ENCODE results near the gene SNX6. TPM values are rescaled to one million over a fixed set of nuclear protein-coding genes. Genes with fewer than 3 reads are reported as not detected.
A peak's percentile ranks its signal among the peaks of the same experiment; 100 is the strongest.
"Not testable (repeated sequence)": the region's sequence is repeated elsewhere in the genome, so short reads cannot be mapped to it uniquely, and the experiment has no call there.

SNX6 gene
- 10 to 100 TPM; 78.3 to 81.8 TPM for total RNA-seq

DNA sequence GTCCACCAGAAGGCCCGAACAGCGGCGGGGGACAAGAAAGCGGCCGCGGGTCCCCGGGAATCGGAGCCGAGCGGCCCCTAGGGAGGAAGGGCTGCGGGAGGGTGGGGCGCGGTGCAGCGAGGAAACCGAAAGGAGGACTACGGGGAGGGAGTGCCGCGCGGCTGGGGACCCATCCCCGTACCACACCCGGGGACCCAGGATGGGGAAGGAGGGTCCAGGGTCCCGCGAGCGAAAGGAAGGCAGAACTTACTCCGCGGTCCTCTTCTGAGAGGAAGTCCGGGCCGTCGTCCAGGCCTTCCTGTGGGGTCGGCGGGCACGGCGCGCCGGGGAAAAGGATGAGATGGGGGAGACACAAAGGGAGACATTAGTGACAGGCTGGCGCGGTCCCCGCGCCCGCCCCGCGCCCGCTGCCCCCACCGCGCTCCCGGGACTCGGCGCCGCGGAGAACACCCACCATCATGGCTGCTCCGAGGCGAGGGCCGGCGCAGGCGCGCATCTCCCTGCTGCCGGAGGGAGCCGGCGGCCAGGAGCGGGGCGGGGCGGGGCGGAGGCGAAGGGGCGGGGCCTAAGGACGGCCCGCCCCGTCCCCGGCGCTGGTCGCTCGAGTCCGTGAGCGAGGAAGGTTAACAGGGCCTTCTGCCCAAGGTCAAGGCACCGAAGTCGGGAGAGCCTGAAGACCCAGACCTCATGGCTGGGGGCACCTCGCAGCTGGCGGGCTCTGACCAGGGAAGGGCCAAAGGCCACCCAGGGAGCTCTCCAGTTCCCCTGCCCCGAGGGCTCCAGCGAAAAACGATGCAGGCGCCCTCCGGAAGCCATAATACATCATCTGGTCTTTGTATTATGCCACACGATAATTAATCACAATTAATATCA lies at the start of gene SNX6:
Gene SNX6, minus strand, starts transcription at position 492 of the 873 bp plus-strand sequence. Its CDS starts 32 bp downstream, at position 460.
- peak within 1 kb of the TSS; percentile 92 for H3K4me3 Mint-ChIP-seq
- no peaks in the 10 kb centered on the region for H3K9me3 Mint-ChIP-seq
- H3K27ac Mint-ChIP-seq, result peak within 1 kb of the TSS; percentile 93
- peak; percentile 88 for DNase-seq
- peak; percentile 93 for ATAC-seq (ENCODE audit: low read depth)
- H3K36me3 Mint-ChIP-seq, result peaks cover 8% of the 10 kb centered on the region
- peaks cover 22% of the 10 kb centered on the region for H3K4me1 Mint-ChIP-seq
- POLR2A ChIA-PET, result interaction anchor here (0.8 to 1.3 kb wide), 5 partner anchors 9 to 84 kb away, joined by 3 to 5 read pairs (median 4); no protein-coding TSS in a partner anchor
- peaks cover 9% of the 10 kb centered on the region for H3K27me3 Mint-ChIP-seq

DNA sequence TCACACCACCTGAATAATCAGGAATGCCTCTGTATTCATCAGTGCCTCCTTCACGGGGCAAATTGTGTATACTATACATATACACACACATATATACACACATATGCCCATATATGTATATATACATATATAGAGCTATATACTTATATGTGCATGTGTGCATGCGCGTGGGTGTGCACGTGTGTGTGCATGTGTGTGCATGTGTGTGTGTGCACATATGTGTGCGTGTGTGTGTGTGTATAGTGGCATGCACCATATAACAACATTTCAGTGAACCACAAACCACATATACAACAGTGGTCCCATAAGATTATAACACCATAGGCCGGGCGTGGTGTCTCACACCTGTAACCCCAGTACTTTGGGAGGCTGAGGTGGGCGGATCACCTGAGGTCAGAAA lies 48.8 kb upstream of the SNX6 start:
- Mint-ChIP-seq H3K4me3 (no peak overlapping the region), H3K4me1 (peaks cover 9% of the 10 kb centered on the region), H3K36me3 (no peaks in the 10 kb centered on the region), H3K9me3 (no peaks in the 10 kb centered on the region), H3K27me3 (no peaks in the 10 kb centered on the region), H3K27ac (no peak overlapping the region)
- POLR2A ChIA-PET, result no interaction called here
- ATAC-seq (ENCODE audit: low read depth), result no peak
- no peak for DNase-seq

DNA sequence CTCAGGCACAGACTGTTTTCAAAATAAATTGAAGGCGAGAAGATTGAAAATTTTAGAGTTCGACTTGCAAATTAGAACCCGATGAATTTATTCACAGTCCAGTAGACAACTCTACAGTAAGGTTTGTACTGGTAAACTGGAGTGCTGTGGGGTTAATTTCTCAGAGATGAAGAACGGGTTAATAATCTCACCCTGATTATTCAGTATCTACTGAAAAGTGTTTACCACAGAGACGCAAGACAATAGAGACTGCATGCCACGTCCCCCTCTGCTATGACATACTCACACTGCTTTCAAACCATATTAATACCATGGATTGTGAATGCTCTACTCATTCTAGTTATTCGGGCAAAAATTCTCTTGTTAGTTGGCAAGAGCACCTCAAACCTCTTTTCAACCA lies 48.4 kb upstream of the SNX6 start:
- Mint-ChIP-seq H3K4me3 (no peak overlapping the region), H3K27ac (no peak overlapping the region), H3K27me3 (no peaks in the 10 kb centered on the region), H3K36me3 (no peaks in the 10 kb centered on the region), H3K9me3 (no peaks in the 10 kb centered on the region), H3K4me1 (peaks cover 6% of the 10 kb centered on the region)
- ATAC-seq (ENCODE audit: low read depth) (no peak), DNase-seq (no peak)
- POLR2A ChIA-PET, result no interaction called here

DNA sequence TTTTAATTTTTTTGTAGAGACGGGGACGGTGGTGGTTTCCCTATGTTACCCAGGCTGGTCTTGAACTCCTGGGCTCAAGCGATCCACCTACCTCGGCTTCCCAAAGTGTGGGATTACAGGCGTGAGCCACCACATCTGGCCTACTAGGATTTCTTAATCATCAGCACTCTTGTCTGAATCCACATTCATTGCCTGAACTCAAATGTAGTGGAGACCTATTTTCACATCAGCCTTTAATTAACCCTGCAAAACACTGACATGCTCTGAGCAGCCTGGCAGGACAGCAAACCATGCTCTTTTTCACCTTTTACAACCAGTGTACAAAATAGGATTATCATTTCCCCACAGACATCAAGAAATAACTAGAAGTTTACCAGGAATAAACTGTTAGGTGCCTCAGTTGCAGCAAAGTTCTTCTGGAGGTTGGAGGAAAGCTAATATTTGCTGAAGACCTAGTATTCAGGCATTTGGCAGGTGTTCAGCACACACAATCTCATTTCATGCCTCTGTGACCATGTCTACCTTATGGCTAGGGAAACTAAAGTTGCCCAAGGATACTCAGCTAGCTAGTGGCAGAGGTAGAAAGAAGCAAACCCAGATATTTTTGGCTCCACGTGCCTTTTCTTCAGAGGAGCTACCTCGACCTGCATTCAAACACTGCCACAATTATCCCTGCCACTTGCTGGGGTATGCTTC lies 46.7 kb upstream of the SNX6 start:
- Mint-ChIP-seq H3K4me3 (no peak overlapping the region), H3K4me1 (peaks cover 1% of the 10 kb centered on the region), H3K27me3 (no peaks in the 10 kb centered on the region), H3K36me3 (no peaks in the 10 kb centered on the region), H3K9me3 (no peaks in the 10 kb centered on the region), H3K27ac (no peak overlapping the region)
- POLR2A ChIA-PET, result no interaction called here
- DNase-seq, result no peak
- no peak for ATAC-seq (ENCODE audit: low read depth)

DNA sequence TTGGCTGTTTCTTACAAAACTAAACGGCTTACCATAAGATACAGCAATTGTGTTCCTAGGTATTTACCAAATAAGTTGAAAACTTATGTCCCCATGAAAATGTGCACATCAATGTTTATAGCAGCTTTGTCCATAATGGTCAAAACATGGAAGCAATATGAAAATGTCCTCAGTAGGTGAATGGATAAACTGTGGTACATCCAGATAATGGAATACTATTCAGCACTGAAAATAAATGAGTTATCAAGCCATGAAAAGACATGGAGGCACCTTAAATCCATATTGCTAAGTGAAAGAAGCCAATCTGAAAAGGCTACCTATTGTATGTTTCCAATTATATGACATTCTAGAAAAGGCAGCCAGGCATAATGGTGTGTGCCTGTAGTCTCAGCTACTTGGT lies 43.8 kb upstream of the SNX6 start:
- Mint-ChIP-seq H3K4me3 (no peak overlapping the region), H3K9me3 (no peaks in the 10 kb centered on the region), H3K27me3 (peaks cover 7% of the 10 kb centered on the region), H3K27ac (no peak overlapping the region), H3K36me3 (no peaks in the 10 kb centered on the region), H3K4me1 (peaks cover 1% of the 10 kb centered on the region)
- ATAC-seq (ENCODE audit: low read depth), result no peak
- no peak for DNase-seq
- POLR2A ChIA-PET, result no interaction called here

DNA sequence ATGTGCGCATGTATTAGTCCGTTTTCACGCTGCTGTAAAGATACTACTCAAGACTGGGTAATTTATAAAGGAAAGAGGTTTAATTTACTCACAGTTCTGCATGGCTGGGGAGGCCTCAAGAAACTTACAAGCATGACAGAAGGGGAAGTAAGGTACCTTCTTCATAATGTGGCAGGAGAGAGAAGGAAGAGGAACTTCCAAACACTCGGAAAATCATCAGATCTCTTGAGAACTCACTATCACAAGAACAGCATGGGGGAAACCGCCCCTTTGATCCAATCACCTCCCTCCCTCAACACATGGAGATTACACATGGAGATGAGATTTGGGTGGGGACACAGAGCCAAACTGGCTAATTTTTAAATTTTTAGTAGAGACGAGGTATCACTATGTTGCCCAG lies 41.8 kb upstream of the SNX6 start:
- no peak for DNase-seq
- Mint-ChIP-seq H3K4me3 (no peak overlapping the region), H3K27me3 (peaks cover 7% of the 10 kb centered on the region), H3K36me3 (no peaks in the 10 kb centered on the region), H3K27ac (no peak overlapping the region), H3K4me1 (peaks cover 1% of the 10 kb centered on the region), H3K9me3 (no peaks in the 10 kb centered on the region)
- POLR2A ChIA-PET, result no interaction called here
- no peak for ATAC-seq (ENCODE audit: low read depth)

DNA sequence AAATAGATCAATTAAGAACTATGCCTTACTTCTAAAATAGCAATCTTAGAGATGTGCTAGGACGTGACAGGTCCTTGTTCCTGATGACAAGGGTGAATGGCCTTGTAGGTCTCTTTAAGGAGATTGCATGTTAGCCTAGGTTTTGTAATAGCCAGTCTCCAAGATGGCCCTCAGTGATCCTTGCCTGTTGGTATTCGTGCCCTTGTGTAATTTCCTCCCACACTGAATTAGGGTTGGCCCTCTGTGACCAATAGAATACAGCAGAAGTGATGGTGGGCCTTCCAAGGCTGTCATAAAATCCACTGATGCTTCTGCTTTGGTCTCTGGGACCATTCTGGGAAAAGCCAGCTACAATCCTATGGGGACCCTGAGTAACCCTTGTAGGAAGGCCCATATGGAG lies 38.2 kb upstream of the SNX6 start:
- H3K4me1 Mint-ChIP-seq, result peaks cover 5% of the 10 kb centered on the region
- no peaks in the 10 kb centered on the region for H3K9me3 Mint-ChIP-seq
- H3K36me3 Mint-ChIP-seq, result no peaks in the 10 kb centered on the region
- ATAC-seq (ENCODE audit: low read depth), result no peak
- POLR2A ChIA-PET, result no interaction called here
- no peak overlapping the region for H3K27ac Mint-ChIP-seq
- no peak for DNase-seq
- H3K4me3 Mint-ChIP-seq, result no peak overlapping the region
- H3K27me3 Mint-ChIP-seq, result peaks cover 10% of the 10 kb centered on the region

DNA sequence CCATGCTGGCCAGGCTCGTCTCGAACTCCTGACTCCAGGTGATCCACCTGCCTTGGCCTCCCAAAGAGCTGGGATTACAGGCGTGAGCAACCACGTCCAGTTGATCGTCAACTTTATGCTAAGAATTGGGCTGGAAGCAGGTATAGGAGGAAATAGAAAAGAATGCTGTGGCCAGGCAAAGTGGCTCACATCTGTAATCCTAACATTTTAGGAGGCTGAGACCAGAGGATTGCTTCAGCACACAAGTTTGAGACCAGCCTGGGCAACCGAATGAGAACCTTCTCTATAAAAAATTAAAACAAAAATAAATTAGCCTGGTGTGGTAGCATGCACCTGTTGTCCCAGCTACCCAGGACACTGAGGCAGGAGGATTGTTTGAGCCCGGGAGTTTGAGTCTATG lies 37.1 kb upstream of the SNX6 start:
- Mint-ChIP-seq H3K27ac (no peak overlapping the region), H3K9me3 (no peaks in the 10 kb centered on the region), H3K4me3 (no peak overlapping the region), H3K4me1 (peaks cover 4% of the 10 kb centered on the region), H3K36me3 (no peaks in the 10 kb centered on the region), H3K27me3 (peaks cover 11% of the 10 kb centered on the region)
- DNase-seq (no peak), ATAC-seq (ENCODE audit: low read depth) (no peak)
- POLR2A ChIA-PET, result no interaction called here

DNA sequence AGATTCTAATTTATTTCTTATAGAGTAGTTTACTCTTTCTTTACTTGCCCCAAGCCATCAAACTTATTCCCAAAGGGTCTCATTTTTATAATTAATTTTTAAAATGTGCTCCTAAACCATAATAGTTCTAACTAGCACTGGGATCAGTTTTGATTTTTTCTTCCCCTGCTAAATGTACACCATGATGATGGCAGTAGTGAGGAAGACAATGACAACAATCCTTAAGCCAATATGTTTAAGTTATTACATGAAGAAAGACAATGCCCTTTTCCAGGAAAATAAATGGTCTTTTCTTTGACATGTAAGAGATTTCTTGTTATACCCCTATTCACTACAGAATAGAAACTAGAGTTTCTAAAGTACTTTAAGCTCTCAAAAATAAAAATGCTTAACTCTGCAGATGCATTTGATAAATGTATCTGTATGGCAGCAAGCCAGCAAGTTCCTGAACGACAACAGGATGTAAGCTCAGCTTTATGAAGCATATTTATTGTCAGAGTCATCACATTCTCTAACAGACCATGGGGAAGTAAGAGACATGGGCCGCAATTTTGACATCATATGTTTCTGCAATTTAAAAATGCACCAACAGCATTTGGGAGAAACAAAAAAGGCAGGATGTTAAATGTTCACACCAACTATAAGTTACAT lies 36.0 kb upstream of the SNX6 start:
- DNase-seq, result no peak
- Mint-ChIP-seq H3K4me1 (peaks cover 4% of the 10 kb centered on the region), H3K36me3 (no peaks in the 10 kb centered on the region), H3K9me3 (no peaks in the 10 kb centered on the region), H3K4me3 (no peak overlapping the region), H3K27me3 (peaks cover 14% of the 10 kb centered on the region), H3K27ac (no peak overlapping the region)
- POLR2A ChIA-PET, result no interaction called here
- ATAC-seq (ENCODE audit: low read depth), result no peak

DNA sequence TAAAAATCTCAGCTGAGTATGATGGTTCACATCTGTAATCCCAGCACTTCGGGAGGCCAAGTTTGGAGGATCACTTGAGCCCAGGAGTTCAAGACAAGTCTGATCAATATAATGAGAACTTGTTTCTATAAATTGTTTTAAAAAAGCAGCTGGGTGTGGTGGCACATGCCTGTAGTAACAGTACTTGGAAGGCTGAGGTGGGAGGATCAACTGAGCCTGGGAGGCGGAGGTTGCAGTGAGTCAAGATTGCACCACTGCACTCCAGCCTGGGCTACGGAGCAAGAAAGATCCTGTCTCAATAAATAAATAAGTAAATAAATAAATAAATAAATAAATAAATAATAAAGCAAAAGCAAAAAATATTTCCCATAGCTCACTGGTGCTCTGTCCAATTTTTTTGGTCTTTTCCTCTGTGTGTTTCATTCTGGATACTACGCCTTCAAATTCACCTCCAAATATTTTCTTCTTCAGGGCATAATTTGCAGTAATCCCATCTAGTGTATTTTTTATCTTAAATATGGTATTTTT lies 32.7 kb upstream of the SNX6 start:
- POLR2A ChIA-PET, result no interaction called here
- Mint-ChIP-seq H3K27ac (no peak overlapping the region), H3K9me3 (no peaks in the 10 kb centered on the region), H3K27me3 (peaks cover 7% of the 10 kb centered on the region), H3K36me3 (no peaks in the 10 kb centered on the region), H3K4me3 (no peak overlapping the region), H3K4me1 (peaks cover 4% of the 10 kb centered on the region)
- no peak for ATAC-seq (ENCODE audit: low read depth)
- DNase-seq, result no peak

DNA sequence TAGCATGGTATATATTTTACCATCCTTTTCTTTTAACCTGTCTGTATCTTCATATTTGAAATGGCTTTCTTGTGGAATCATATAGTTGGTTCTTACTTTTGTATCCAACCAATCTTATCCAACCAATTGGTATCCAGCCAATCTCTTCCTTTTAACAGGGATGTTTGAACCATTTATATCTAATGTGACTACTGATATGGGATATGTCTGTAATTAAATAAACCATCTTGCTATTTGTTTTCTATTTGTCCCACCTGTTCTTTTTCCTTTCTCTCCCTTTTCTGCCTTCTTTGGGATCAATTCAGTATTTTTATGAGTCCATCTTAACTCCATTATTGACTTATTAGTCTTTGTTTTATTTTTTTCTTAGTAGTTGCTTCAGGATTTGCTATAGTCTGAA lies 30.8 kb upstream of the SNX6 start:
- Mint-ChIP-seq H3K4me1 (no peaks in the 10 kb centered on the region), H3K27ac (no peak overlapping the region), H3K4me3 (no peak overlapping the region), H3K27me3 (peaks cover 7% of the 10 kb centered on the region), H3K36me3 (no peaks in the 10 kb centered on the region), H3K9me3 (no peaks in the 10 kb centered on the region)
- DNase-seq (no peak), ATAC-seq (ENCODE audit: low read depth) (no peak)
- POLR2A ChIA-PET, result no interaction called here

DNA sequence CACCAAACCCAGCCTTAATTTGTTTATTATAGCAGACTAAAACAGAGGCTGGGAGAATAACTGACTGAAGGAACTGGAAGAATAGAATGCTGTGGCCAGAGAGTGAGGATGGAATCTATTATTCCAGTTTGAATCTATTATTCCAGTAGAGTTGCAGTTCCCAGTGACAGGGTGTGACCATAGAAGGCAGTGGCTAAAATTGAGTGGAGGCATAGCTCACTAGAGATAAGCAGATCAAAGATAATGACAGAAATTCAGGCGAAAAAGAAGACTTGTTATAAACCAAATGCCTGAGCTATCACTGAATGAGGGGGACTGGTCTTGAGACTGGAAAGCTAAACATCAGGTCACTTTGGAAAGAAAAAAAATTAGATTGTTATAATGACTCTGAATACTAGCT lies 26.0 kb upstream of the SNX6 start:
- H3K27ac Mint-ChIP-seq, result no peak overlapping the region
- ATAC-seq (ENCODE audit: low read depth) (no peak), DNase-seq (no peak)
- no peak overlapping the region for H3K4me3 Mint-ChIP-seq
- H3K4me1 Mint-ChIP-seq, result no peaks in the 10 kb centered on the region
- no peaks in the 10 kb centered on the region for H3K9me3 Mint-ChIP-seq
- POLR2A ChIA-PET, result no interaction called here
- H3K36me3 Mint-ChIP-seq, result no peaks in the 10 kb centered on the region
- peaks cover 1% of the 10 kb centered on the region for H3K27me3 Mint-ChIP-seq

DNA sequence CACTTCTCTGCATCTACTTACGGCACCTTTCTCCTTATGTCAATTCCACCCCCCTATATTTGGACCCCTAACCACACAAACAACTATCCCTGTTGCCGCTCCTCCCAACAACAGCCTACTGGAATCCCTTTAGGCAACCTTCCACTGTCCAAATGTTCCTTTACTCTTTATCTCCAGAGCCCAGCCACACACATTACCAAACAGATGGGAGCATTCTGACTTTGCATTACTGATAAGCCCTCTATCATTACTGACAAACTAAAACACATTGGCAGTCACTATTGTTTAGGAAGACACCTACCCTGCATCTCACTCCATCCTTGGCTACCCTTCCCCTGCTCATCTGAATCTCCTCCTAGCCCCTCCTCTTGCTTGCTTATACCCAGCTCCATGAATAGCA lies 23.1 kb upstream of the SNX6 start:
- ATAC-seq (ENCODE audit: low read depth); DNase-seq; H3K27me3 Mint-ChIP-seq; H3K4me3 Mint-ChIP-seq; H3K9me3 Mint-ChIP-seq; H3K27ac Mint-ChIP-seq; H3K4me1 Mint-ChIP-seq; H3K36me3 Mint-ChIP-seq; POLR2A ChIA-PET: not testable (repeated sequence)

Measured in activated naive CD8-positive, alpha-beta T cell treated with anti-CD3 and anti-CD28 coated beads, Interleukin-2, amount 10 ng/mL, durations not matched to agents 7 days and 5 days (primary cell).